Stimulated activated CD4-positive, alpha-beta T cell treated with anti-CD3 and anti-CD28 coated beads, Interleukin-15, amount 100 ng/mL, for 48 hours (primary cell): ENCODE results near the gene NFIX.

Experiments
- DNase-seq, 2 donors: peaks; one replicate each; pipeline ENCODE4 v3.0.0-alpha.2; 2020; ENCODE audit warnings: low read depth in 2 of 2

The NFIX gene

DNA sequence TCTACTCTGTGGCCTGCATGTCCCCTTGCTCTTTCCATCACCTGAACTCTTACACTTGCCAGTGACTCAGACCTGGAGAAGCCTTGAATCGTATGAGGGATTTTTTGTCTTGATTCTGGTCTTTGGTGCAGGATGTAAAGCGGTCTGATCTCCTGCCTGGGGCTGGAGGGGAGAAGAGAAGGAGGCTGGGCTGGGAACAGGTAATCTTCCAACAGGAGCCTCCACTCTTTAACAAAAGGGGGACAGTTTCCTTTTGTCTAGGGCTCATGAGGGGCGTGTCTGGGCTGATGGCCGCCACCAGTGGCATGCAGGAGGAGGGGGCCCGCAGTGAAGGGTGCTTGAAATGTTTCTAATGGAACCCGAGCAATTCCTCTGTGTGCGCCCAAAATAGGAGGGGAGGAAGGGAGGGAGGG is 24.7 kb downstream of the NFIX start:
- no peak for DNase-seq

DNA sequence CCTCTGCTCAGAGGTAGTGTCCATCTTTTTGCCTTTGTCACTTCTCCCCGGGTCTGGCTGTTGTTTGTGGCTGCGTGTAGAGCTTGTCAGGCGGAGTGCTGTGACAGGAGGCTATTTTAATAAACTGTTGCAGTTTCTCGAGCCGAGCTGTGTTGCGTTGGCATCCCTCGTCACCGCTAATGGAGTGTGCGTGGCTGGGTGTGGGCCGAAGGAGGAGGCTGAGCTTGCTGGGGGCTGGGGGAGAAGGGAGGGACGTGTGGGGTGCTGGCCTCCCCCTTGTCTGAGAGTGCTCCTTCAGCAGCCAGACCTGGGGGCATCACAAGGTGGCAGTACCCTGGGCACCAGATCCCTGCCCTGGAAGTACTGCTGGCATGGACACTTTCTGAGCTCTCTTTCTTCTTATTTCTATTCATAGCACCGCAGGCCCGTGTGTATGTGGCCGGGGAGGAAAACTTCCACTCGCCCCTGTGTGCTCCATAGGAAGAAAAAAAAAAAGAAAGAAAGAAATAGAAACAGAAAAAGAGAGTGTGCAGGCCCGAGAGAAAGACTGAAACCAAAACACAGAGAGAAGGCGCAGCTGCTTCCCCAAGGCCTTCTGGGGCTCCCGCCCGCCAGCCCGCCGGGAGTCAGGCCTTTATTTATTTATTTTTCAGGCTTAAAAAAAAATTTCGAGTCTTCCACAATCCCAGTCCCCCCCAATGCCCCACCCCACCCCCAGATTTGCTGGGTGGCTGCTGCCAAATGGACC is 27.0 kb downstream of the NFIX start:
- no peak for DNase-seq

DNA sequence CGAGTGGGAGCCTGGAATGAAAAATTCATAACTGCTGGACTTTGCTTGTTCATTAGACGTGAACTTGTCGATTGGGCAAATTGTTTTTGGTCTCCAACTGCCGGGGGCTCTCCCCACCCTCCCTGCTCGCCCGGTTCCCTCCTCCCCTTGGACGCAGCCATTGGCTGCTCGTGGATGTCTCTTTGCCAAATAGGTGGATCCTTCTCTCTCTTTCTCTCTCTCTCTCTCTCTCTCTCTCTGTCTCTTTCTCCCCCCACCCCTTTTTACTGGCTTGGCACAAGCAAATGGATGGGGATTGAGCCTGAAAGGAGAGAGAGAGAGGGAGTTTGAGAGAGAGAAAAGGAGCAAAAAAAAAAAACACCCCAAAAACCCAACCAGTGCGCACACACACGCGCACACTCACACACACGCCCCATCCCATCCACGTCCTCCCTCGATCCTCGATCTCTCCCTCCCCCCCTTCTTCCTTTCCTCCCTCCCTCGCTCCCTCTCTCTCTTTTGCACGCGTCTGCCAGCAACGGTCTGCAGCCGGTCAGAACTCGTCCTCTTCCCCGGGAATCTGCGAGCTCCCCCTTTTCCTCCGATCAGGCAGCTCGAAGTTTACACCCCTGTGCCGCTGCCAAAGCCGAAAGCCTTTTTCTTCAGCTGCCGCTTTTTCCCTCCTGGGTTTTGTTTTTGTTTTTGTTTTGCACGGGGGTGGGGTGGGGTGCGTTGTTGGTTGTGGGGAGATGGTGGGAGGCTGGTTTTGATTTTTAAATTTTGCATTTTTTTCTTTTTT is 27.8 kb downstream of the NFIX start:
- no peak for DNase-seq

DNA sequence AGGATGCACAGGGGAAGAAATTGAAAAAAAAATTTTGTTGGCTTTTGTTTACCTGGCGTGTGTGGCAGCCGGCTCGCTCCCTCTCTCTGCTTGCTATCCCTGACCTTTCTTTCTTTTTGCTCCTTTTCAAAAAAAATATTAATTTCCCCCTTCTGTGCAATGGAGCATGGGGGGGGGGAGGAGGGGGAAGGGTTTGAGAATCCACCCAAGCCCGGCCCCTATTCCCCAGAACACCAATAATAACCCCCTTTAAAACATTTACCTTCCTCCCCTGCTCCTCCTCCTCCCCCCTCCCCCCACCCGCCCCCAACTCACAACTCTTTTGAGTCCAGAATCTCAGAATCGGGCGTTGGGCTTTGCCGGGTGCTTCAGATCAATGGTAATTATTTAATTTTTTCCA is 28.4 kb downstream of the NFIX start:
- DNase-seq, result no peak

DNA sequence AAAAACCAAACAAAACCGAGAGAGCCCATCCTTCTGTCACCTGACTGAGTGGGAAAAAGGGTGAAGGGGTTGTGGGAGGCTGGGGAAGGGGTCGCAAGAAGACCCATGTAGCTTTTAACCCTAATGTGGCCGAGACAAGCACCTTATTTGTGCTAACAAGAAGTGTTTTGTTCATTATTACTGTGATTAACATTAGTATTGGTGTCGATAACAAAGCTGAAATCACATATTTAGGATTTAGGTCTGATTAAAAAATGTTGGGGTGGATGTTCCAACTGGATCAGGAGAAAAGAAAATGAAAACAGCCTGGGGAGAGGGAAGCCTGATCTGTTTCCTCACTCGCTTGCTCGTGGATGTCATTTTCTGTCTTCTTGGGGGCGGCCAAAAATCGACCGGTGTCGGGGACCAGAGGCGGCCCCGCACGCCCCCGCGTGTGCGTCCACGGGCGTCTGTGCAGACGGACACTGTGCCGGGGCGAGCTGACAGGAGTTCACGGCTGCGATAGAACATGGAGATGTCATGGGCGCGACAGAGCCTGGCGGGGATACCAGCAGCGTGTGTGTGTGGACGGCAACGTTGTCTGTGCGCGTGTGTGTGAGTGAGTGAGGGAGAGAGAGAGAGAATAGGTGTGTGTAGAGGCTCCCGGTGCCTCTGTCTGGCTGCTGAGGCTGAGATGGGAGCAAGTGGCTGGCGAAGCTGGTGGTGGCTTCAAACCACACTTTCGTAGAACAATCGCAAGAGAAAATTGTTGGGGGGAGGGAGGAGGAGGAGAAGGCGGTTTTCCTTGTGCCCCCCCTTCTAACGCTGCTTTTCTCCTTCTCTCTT is 29.1 kb downstream of the NFIX start:
- no peak for DNase-seq

DNA sequence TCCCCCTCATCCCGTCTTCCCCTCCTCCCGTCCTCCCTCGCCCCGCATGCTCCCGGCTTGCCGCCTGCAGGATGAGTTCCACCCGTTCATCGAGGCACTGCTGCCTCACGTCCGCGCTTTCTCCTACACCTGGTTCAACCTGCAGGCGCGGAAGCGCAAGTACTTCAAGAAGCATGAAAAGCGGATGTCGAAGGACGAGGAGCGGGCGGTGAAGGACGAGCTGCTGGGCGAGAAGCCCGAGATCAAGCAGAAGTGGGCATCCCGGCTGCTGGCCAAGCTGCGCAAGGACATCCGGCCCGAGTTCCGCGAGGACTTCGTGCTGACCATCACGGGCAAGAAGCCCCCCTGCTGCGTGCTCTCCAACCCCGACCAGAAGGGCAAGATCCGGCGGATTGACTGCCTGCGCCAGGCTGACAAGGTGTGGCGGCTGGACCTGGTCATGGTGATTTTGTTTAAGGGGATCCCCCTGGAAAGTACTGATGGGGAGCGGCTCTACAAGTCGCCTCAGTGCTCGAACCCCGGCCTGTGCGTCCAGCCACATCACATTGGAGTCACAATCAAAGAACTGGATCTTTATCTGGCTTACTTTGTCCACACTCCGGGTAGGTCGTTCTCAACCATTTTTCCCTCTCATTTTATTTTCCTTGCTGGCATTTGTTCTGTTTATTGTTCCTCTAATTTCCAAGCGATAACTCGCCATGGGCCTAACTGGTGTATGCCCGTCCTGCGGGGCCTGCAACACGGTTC is 29.8 kb downstream of the NFIX start:
- DNase-seq, result no peak

DNA sequence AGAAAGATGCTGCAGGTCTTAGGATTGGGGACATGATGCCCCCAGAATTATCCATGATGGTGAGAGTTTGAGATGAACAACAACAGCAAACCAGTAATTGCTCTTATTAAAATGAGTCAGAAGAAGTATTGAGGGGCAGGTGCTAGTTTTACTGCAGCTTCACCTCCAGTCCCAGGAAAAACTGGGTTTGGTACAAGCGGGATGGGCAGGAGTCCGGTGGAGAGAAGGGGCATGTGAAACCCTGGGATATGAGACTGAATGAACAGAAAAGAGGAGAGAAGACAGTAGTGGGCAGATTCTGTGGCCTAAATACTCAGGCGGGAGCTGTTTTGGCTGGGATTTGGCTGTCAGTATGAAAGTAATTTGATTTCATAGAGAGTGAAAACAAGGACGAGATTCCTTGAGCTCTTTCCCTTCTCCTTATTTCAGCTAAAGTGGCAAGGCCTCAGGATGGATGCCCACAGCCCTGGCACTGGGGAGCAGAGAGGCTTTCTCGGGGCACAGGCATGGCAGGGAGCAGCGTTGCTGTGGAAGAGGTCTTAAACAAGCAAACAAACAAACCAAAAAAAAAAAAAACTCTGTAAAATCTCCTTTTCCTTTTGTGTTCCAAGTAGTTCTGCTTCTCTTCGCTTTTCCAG is 30.7 kb downstream of the NFIX start:
- DNase-seq, result no peak

DNA sequence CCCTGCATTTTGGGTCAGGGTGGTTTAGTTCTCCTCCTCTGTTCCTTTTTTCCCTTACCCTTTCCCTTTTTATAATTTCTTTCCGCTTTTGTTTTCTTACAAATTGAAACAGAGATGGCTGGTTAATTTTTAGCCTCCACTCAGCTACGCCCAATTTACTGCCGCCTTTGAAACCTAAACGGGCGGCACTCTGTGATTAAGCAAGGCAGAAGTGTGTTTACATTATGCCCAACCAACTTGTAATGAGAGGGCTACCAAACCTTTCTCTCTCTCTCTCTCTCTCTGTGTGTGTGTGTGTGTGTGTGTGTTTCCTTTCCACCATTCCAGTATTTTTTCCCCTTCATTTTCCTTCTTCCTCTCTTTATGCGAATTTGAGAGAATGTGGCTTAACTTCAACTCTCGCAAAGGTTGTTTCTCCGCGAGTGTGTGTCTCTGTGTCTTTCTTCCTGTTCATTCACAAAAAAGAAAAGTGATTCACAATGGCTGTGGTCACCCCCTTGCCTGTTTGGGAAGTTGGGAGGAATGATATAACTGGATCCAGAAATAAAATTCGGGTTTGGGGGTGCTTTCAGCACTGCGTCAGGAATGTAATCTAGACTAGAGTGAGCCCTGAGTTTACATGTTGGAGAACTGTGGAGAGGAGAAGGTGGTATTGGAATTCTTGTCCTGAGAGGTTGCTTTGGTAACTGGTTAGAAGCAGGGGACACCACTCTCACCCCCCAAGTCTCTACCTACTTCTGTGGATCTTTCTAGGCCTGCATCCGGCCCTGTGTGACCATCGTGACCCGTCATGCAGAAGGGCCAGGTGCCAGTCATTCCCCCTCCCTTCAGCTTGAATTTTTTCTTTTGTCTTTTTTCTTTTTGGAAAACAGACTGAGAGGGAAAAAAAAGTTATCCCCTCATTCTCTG is 31.4 kb downstream of the NFIX start:
- DNase-seq, result no peak

DNA sequence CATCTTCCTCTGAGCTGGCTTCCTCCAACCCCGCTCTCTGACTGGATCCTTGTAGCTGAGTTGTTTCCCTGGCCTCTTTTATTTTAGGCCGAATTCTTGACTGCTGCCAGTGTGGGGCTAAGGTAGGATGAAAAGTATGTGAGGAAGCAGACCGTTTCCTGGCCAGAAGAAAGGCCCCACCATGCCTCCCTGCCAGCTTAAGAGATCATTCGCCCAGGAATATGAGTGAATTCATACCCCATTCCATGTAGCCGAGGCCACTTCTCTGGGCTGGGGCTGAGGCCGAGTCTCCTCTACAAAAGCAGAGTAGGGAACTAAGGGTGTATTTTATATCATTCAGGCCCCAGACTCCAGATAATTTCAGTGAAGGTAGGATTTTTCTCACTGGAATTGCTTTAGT is 32.3 kb downstream of the NFIX start:
- DNase-seq, result no peak

DNA sequence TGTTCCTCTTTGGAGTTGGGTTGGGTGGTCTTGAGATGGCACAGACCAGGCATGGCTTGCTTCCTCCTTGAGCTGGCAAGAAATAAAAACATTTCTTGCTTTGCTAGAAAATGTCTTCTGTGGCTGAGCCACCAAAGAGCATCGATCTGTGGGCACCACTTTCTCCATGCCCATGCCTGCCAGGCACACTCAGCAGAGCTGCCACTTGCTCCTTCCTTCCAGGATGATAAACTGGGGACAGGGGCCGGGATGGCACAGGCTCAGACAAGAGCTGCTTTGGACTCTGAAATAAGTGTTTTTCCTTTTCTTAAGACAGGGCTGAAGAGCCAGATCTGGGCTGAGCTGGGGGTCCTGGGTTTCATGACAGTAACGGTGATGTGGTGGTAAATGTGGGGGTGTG is 32.8 kb downstream of the NFIX start:
- DNase-seq, result no peak

DNA sequence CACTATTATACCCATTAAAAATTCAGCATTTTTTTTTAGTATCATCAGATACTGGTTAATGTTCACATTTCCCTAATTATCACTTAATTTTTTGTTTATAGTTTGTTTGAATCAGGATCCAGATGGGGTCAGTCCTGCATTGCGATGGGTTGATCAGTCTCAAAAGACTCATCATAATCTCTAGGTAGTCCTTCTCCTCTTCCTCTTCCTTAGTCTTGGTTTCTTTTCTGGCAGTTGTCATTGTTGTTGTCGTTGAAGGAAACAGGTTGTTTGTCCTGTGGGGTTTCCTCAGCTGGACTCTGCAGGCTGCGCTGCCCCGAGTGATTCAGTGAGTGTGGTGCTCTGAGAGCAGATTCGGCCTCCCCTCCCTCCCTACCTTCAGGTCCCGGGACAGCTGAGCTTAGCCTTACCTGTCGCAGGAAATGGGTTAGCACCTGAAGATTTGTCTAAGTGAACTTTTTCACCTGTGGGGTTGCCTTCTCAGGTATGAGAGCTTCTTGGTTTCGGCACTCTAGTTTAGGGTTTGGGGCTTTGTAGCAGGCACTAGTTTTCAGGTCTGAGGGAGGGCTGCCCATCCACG is 34.1 kb downstream of the NFIX start:
- no peak for DNase-seq

DNA sequence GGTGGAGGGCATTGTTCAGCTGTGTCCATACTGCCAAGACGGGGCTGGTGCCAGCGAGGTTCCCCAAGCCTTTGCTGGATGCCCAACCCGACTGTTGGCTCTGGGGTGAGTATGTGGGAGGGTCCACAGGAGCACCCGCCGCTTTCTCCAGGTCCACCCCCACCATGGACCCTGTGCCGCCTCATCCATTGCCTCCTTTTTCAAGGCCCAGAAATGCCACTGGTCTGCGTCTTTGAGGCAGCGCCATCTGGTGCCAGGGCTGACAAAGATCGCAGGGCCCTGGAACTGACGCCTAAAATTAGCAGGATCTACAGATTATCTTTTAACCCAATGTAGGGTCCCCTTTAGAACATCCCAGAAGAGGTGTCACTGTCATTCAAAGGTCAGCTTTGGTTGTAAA is 34.6 kb downstream of the NFIX start:
- no peak for DNase-seq

DNA sequence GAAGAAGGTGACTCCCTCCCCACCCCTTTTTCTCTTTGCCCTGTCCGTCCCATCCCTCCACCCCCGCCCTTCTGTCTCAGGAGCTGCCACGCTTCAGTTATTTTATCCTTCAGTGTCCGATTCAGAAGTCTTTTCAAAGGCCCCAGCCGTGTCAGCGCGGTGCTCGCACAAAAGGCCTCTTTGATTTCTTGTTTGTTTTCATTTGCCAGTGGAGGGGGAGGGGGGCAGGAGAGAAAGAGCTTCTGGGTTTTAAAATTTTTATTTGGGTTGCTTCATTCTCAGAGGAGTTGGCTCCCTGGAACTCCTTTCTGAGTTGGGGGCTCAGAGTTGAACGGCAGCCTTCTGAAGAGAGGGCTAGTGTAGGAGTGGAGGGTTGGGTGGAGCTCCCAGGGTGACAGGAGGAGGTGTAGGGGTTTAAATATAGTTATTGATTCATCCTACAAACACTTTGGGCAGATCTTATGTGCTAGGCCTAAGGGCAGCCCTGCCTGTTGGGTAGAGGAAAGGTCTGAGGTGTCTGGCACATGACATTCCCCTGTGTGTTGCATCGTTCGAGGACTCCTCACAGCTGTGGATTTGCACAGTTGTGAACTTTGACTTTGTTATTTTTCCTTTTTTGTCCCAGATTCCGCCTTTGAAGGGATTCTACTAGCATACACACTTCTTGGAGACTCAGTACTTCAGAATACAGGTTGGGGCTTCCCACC is 36.8 kb downstream of the NFIX start:
- no peak for DNase-seq

DNA sequence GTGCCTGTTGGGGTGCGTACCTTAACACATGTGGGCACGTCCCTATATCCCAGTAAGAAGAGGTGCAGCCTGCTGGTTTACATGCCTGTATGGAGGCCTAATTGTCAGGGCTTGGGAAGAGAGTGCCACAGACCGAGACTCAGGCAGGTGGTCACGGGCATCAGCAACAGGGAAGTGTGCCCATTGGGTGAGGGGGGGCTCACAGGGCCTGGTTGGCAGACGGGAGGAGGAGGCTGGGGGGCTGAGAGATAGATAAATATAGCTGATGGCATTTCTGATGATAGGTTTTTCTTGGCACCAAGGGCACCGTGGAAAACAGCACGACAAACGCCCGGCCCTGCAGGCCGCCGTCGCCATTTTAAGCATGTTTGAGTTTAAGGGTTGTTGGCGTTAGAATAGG is 37.6 kb downstream of the NFIX start:
- no peak for DNase-seq

DNA sequence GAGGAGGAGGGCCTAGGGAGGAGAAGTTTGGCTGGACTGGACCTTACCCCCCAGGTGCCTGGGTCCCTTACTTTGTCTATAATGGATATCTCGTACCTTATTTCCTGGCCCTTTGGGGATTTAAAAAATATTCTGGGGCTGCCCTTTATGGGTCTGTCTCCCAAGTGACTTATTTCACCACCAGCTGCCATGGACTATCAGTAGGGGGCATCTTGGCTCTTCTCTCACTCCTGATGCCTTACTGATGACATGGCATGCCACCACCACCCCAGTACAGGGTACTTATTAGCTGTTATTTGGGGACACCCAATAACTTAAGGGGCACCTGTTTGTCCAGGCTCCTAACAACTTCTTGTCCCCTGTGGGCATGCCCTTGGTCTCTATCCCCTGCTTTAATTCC is 38.0 kb downstream of the NFIX start:
- no peak for DNase-seq

DNA sequence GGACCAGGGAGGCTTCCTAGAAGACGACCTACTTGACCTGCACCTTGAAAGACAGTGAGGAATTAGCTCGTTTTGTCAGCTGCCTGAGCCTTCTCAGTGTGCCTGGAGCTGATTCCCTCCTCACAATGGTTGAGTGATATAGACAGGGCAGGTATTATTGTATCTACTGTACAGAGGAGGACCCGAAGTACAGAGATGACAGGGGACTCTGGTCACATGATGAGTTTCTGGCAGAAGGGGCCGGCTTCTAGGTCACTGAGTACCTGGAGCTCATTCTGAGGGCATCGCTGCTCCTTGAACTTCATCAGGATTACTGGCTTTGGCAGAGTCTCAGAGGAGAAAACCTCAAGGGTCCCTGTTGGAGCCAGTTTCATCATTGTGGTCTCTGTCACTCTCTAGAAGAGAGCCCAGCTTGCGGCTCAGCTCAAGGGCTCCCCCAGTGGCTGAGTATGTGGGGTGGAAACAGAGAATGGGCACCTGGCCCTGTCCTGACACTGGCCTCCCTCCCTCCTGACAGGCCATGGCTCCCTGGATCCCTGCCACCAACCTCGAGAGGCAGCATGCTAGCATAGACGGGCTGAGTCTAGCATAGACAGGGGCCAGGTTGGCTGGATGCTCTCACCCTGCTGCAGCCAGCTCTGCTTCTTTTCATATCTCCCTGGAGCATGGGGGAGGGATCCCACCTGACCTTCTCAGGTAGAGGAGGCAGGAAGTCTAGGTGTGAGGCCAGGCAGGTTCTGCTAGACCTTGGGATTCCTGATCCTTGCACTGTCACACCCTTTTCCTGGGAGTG is 38.7 kb downstream of the NFIX start:
- DNase-seq, result peak in 1 of 2 donors; percentile 40

DNA sequence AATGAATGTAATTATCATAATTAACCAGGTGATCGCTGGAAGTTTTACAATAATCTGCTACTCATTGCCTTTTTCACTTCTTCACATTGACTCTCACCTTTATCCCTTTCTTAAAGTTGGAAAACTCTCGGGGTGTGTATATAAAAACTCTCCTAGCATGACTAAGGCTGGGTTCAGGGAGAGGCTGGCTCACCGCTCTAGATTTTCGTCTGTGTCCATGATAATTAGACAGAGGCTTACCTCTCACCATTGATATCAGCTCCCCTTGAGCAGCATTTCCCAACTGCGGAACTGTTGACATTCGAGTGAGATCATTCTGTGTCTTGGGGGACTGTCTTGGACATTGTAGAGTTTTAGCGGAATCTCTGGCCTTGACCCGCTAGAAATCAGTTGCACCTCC is 39.4 kb downstream of the NFIX start:
- no peak for DNase-seq

DNA sequence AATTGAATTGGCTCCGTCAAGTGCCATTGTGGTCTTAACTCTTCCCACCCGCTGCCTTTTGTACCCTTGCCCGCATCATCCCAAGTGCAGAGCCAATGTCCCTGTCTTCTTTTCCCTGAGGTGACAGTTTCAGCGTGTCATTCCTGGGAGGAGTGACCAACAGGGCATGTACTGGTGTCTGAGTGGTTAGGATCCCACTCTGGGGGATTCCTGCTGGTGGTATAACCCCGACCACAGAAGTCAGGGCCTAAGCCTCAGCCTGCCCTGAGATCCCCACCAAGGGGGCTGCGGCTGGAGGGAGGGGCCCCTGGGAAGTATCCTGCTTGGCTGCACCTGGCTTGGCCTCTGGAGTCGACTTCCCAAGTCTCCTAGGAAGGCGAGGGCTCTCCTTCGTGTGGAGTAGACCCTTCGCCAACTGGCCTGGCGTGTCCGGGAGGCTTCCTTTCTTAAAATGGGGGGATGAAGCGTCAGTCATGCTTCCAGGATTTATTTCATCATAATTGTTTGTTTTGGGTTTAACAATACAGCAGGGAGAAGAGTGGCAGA is 40.6 kb downstream of the NFIX start:
- DNase-seq, result no peak
